Cerebellar cortex (tissue), 1 donor: ENCODE data around the gene IFNA13.

Experiments
- DNase-seq: peaks from one replicate; pipeline ENCODE4 v3.0.0-alpha.2; 2015; ENCODE audit warnings: low spot score

IFNA13 gene

GRCh38 chr9:21357479-21358460 is 10.1 kb downstream of the IFNA13 start:
- DNase-seq, result no peak

GRCh38 chr9:21350787-21351186 is 17.1 kb downstream of the IFNA13 start, which contains the start of gene IFNA6:
Gene IFNA6, minus strand, starts transcription at chr9:21350887. Its CDS starts 0 bp downstream, at chr9:21350887.
- no peak for DNase-seq

- no peak for DNase-seq
Measured at GRCh38 chr9:21348430-21348970, 19.4 kb downstream of the IFNA13 start.

DNA sequence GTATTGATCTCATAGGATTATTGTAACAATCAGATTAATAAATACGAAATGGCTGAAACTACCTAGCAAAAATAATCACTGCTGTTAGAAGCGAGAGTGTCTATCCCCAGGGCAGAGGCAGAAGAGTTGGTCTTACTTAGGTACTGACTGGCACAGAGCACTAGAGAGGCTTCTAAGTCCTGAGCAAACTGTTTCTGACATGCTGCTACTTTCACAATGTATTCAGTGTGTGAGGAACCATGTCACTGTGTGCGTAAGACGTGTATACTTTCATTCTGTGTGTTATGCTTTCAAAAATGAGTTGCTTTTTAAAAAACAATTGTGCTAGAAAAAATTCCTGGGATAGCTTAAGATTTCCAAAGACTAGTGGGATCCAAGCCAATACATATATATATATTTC is 27.1 kb downstream of the IFNA13 start:
- DNase-seq, result no peak

DNA sequence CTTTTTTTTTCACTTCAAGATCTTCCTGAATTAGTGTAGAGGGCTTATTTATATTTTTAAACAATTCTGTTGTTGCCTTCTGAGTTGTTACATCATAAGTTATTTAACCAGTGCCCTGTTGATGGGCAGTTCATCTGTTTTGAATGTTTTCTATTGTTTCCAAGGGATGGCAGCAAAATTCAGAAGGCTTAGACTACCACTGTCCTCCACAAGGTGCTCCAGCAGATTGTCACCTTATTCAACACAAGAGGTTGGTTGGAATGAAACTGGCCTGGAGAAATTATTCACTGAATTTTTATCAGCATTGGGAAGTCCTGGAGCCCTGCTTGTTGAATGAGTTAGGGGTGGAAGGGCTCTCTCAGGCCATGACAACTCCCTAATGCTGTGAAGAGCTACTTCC is 31.4 kb downstream of the IFNA13 start:
- DNase-seq, result peak; percentile 45

GRCh38 chr9:21334701-21335632 is 32.9 kb downstream of the IFNA13 start, which contains the start of gene KLHL9:
Gene KLHL9, minus strand, starts transcription at chr9:21335404. Its CDS starts 545 bp downstream, at chr9:21334859.
- peak; percentile 91 for DNase-seq

GRCh38 chr9:21333226-21333625 is 34.6 kb downstream of the IFNA13 start:
- DNase-seq, result no peak

- no peak for DNase-seq
Measured at GRCh38 chr9:21331676-21332402, 36.0 kb downstream of the IFNA13 start.

DNA sequence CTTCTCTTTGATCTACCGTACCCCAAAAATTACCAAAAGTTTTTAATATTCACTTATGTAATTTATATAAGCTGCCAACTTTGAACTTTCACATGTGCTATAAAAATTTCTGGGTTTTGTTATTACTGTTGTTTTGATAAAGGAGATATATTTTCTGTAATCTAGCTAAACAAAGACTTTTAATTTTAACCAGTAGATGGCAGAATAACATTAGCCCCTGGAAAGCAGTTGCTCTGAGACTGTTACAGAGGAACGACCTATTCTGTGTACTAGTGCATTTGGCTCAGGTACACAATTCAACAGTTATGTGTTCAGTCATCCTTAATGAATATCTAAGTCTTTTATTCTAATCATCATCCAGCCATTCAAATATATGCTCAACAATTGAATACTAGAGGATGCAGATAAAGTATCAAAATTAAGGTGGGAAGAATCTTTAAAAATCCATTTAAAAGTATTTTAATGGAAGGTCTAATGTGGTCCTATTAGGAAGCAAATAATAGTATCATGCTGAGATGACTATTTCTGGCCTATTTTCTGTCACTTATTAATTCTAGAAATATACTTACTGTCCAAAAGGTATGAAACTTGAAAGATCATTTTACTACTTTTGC is 41.2 kb downstream of the IFNA13 start:
- DNase-seq, result peak; percentile 84

DNA sequence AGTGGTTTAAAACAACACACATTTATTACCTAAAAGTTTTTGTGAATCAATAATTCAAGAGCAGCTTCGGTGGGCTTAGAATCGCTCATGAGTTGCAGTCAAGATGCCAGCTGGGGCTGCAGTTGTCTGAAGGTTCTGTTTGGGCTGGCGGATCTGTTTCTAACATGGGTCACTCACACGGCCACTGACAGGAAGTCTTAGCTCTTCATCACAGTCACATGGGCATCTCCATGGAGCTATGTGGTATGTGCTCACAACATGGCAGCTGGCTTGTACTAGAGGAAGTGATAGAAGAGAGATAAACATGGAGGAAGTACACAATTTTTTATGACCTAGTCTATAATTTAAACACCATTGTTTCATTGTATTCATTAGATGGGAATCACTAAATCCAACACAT is 43.8 kb downstream of the IFNA13 start:
- no peak for DNase-seq

- DNase-seq, result no peak
Measured at GRCh38 chr9:21322911-21323461, 44.9 kb downstream of the IFNA13 start.

- DNase-seq, result no peak
Measured at GRCh38 chr9:21320465-21320864, 47.4 kb downstream of the IFNA13 start.

GRCh38 chr9:21317956-21318923 is 49.6 kb downstream of the IFNA13 start:
- DNase-seq, result peak; percentile 71
